ENCODE data around the gene COLEC11.
A peak's percentile ranks its signal among the peaks of the same experiment; 100 is the strongest.
"Not testable (repeated sequence)": the region's sequence is repeated elsewhere in the genome, so short reads cannot be mapped to it uniquely, and the experiment has no call there.

Gene COLEC11

DNA sequence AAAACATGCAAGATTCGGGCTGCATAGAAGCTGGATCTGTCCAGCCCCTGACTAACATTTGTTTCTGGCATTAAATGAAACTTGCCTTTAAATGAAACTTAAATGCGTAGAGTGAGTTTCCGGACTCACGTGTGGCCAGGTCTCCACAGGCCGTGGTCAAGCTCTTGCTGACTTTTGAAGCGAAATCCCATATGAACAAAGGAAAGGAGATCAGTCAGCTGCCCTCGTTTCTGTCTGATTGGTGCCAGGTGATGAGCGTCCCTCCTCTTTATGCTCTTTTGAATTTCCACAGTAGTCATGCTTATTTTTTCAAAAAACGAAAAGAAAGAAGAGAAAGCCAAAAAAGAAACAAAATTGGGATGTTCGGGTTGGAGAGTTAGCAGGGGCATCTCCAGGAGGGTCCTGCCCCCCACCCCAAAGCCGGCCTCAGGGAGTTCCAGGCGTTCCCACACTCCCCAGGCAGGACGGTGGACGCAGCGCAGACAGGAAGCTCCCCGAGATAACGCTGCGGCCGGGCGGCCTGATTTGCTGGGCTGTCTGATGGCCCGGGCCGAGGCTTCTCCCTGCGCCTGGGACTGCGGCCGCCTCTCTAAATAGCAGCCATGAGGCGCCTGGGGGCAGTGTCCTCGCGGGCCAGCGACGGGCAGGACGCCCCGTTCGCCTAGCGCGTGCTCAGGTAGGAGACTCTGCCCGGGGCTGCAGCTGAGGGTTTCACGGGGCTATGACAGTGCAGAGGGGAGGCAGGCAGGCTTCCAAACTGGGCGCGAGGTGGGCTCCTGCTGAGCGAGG lies at the start of gene COLEC11:
COLEC11 (plus strand) TSS at position 620 of the 789 bp plus-strand sequence. CDS start 9,229 bp downstream, outside the sequence.
- DNase-seq (ENCODE audit: low read depth) = no peak

DNA sequence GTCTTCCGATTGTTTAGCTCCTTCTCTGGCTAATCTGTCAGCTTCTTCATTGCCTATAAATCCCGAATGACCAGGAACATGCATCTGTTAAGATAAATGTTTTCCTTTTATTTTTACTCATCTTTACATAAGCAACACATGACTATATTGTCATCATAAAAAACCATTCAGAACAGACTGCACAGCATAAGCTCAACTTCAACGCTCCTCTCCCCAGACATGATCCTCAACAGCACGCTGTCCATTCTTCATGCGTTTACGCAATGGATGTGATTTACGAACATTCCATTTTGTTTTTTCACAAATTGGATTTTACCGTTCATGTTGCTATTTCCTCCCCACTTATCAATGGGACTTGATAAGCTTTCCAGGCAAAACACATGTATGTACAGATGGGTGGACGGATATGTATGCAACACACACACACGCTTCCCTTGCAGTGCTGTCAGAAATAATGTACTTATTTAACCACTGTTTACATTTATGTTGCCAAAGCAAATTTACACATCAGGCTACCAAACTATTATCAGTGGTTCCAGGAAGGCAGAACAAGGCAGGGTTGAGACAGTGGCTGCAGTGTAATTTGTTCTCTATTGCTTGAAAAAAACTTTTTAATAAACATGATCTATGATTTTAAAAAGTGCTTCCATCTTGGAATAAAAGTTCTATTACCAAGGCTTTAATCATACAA lies 49.0 kb upstream of the COLEC11 start:
- DNase-seq (ENCODE audit: low read depth) = no peak

DNA sequence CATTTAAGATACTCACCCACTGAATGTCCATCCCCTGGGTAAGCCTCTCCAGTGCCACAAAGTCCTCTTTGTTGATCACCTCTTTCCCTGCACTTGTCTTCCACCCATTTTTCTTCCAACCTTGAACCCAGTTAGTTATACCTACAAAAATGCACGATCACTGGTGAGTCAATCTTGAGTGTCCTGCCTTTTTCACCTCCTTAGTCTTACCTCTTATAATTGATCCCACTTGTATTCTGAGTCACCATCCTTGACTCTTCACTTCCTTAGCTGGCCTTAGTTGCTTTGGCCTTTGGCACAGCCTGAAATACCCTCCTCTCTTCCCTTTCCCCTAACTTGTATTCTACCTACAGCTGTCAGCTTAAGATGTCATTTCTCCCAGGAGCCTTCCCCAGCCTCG lies 47.0 kb upstream of the COLEC11 start:
- DNase-seq (ENCODE audit: low read depth) = no peak

DNA sequence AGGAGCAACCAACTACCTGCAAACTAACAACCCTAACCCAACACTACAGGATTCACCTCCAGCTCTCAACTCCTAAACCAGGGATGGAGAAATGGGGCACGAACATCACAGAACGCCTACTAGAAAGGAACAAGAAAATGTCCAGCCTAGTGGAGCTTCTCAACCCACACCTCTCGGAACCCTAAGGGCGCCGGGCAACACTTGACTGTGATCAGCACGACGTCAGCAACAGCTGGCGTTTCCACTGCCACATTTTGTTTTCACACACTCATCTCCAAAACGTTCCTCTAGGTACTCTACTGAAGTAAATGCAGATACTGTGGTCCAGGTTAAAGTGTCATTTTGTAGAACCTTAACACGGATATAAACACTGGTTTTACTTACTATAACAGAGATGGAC lies 41.0 kb upstream of the COLEC11 start:
- no peak for DNase-seq (ENCODE audit: low read depth)

DNA sequence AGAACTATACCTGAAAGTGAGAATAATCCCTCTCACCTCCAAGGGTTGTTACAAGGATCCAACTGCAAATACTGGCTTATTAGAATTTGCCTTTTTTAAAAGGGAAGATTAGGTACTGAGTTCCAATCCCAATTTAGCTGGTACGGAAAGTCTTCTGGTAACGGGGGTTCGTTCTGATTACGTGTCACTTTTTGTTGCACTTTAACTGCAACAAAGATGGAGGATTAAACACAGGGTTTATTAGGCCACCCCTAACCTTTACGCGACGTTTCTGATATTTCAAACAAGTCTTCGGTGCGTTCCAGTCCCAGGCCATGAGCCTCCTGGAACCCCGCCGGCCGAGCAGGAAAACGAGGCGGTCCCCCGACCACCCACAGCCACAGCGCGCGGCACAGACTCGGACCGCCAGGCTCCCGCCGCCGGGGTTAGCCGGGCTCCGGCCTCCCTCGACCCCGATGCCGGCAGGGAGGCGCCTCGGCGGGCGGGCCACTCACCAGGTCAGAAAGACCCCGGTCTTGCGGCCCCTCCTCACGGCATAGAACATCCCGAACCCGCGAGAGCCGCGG lies 37.2 kb upstream of the COLEC11 start:
- DNase-seq (ENCODE audit: low read depth) = no peak

DNA sequence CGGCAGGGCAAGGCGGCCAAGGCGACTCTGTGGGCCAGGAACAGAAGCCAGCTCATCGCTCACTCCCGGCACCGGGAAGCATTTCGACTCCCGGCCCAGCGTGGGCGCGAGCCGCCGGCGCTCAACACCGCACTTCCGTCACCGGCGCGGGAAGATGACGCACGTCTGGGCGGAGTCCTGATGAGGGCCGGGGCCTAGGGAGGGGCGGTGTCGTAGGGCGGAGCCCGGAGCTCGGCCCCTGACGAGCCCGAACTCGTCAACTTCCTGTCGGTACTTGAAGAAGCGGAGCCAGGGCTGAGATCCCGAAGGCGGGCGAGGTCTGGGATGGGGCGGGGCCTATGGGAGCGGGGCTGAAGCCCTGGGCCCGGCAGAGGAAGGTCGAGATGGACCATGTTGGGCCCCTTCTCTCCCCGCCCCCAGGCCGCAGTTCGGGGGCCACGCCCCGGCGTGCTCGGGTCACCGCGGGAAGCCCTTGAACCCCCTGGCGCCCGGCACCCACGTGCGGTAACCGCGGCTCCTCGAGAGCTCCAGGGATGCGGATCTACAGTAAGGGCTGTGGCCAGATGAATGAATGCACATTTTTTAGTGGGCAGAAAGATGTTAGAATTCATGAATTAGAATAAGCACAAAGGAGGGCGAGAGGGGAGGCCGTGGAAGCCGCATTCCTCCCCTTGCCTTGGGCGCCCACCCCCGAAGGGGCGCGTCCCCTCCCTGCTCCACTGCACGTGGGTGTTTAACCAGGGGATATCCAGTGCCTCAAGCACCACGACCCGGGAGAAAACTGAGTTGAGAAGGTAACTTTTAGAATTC lies 36.5 kb upstream of the COLEC11 start, which contains the start of gene RNASEH1:
RNASEH1 (minus strand) TSS at position 129 of the 810 bp plus-strand sequence; CDS start at position 56, 73 bp downstream.
- DNase-seq (ENCODE audit: low read depth) = peak; percentile 99

DNA sequence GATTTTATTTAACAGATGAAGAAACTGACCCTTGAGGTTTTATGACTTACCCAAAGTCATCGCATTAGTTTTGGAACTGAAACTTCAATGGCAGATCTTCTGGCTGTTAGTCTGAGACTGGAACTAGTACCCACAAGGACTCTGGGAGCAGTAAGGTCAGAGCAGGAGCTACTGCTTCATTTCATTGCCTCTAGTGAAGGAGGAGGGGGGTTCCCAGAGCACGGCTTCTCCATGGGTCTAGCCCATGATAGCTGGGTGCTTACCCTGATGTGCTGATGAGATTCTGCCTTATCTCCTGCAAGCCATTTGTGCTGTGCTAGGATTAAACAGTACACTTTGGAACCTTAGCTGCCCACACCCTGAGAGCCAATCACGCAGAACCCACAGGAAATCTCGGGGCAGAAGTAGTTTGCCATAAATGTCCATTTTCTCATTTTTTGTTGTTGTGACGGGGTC lies 31.4 kb upstream of the COLEC11 start:
- no peak for DNase-seq (ENCODE audit: low read depth)

DNA sequence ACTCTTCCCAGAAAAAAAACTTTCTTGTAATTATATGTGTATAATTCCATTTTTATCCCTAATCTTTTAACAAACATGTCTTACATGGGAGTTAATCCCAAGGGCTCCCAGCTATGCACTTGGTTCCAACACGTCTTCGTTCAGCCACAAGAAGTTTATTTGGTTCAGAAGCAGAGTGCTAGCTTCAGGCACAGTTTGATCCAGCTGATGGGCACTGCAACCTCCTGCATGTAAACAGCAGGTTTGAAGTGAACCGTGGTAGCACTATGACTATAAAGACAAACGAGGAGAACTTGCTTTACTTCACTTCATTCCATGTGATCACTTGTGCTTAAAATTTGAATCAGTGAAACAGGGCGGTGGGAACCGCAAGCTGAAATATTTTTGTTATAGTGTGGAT lies 29.8 kb upstream of the COLEC11 start:
- DNase-seq (ENCODE audit: low read depth) = no peak

DNA sequence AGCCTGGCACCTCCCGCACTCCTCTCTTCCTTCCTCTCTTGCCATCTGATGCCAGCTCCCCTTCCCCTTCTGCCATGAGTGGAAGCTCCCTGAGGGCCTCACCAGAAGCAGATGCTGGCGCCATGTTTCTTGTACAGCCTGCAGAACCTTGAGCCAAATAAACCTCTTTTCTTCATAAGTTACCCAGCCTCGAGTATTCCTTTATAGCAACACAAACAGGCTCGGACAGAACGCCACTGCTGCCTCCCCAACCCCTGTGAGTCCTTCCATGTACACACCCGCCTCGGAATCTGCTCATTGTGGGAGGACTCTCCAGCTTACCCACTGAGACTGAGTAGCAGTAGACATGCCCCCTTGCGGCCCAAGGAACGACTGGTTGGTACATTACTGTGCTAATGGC lies 28.1 kb upstream of the COLEC11 start:
- no peak for DNase-seq (ENCODE audit: low read depth)

DNA sequence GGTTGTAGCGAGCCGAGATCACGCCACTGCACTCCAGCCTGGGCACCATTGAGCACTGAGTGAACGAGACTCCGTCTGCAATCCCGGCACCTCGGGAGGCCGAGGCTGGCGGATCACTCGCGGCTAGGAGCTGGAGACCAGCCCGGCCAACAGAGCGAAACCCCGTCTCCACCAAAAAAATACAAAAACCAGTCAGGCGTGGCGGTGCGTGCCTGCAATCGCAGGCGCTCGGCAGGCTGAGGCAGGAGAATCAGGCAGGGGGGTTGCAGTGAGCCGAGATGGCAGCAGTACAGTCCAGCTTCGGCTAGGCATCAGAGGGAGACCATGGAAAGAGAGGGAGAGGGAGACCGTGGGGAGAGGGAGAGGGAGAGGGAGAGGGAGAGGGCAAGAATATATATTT lies 25.3 kb upstream of the COLEC11 start:
- DNase-seq (ENCODE audit: low read depth) = not testable (repeated sequence)

DNA sequence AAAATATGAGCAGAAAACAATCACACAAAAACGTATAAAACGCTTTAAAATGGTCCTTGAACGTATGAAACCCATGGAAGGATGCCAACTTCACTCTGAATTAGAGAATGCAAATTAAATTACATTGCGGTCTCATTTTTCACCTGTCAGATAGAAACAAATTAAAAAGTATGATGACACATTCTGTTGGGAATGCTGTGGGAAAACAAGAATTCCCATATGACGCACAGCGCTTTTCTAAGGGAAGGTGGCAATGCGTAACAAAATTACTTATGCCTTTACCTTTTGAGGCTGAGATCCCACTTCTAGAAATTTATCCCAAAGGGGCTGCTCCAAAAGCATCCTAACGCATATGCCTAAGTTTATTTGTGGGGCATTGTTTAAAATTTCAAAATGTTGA lies 23.6 kb upstream of the COLEC11 start:
- DNase-seq (ENCODE audit: low read depth) = no peak

DNA sequence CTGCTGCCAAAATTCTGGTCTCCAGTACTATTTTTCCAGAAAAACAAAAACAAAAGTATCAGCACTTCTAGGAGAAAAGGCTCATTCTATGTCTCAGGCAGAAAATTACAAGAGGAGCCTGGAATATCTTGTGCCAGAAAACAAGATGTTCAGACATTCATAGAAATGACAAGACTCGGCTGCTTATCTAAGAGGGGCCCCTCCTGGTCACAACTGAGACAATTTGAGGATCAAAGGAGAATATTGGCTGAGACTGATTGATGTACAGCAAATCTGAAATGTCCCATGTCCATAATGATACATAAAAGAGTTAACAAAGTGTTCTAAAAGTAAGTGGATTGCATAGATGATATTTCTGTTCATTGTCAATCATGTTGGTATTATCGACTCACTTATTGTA lies 22.3 kb upstream of the COLEC11 start:
- no peak for DNase-seq (ENCODE audit: low read depth)

DNA sequence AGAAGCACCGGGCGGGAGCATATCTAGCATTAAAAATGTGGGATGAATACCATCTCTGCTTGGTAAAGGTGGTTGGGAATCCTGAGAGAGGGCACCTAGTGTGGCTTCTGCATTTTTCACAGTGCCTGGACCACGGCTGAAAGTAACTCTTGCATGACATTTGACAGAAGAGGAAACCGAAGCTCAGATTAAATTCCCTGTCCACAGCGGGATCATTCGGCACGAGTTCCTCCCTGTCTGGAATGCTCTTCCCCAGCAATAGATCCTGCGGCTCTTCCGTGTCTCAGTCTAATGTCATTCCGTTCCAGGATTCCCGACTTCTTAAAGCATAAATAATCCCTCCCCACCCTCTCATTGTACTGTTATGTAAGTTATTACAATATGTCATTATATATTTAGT lies 20.8 kb upstream of the COLEC11 start:
- no peak for DNase-seq (ENCODE audit: low read depth)

DNA sequence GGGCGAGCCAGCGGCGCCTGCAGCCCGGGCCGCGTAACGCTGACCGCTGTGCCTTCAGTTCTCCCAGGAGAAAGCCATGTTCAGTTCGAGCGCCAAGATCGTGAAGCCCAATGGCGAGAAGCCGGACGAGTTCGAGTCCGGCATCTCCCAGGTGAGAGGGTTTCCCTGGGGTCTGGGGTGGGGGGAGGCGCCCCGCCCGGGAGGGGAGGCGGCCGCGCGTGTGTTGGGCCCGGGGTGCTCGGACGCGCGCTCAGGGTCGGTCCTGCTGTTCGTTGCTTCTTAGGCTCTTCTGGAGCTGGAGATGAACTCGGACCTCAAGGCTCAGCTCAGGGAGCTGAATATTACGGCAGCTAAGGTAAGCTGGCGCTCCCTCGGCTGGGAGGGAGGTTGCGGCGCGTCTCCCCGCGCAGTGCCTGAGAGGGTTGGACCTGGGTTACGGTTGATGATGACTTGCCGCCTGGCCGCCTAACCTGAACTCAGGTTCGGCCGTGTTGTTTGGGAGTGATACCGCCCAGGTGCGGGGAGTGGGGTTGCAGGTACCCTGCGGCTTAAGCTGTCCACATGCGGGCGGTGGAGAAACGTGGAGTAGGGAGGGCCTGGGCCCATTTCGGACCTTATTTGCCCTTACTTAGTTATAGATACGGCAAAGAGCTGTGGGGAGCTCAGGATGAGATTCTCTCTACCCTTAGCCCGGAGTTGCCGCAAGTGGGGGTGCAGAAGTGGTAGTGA lies 19.2 kb upstream of the COLEC11 start:
- DNase-seq (ENCODE audit: low read depth) = no peak

DNA sequence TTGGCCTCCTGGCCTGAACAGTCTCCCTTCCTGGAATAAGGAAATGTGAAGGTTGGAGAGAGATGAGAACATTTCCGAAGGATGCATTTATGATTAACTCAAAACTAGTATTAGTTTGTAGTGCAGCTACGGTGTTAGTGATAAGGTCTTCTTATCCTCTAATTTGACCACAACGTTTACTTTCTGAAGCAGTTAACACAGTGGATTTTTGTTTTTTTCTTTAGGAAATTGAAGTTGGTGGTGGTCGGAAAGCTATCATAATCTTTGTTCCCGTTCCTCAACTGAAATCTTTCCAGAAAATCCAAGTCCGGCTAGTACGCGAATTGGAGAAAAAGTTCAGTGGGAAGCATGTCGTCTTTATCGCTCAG lies 18.7 kb upstream of the COLEC11 start:
- not testable (repeated sequence) for DNase-seq (ENCODE audit: low read depth)

DNA sequence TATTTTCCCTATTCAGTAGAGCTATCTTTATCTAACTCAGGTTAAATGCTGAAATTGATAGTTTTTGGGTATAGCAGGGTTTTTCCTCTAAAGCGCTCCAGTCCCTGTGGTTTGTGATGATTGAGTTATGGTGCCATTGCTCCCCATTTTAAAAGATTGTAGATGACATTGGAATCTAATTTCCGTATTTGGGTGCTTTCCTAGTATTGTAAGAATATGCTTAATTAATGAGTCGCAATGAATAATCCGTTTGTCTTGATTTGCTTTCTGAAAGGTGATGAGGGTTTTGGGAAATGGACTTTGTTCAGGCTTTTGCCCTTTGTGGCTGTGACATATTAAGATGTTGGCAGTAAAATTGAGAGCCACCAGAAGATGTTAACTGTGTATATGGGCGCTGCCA lies 15.9 kb upstream of the COLEC11 start:
- DNase-seq (ENCODE audit: low read depth) = no peak

DNA sequence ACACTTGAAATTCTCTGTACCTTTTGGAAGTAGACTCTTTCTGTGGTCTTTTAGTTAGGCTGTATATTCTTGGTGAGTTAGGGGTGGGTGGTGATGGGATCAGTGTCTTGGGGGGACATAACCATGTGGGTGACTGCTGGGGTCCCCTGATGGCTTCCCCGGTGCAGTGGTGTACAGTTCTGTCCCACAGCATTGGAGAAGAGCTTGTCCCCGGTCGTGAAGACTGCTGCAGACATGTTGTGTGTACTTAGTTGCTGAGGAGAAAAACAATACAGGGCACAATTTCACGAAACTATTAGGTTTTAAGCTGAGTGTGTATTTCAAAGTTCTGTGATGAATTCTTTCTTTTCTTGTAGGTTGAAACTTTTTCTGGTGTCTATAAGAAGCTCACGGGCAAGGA lies 14.5 kb upstream of the COLEC11 start:
- DNase-seq (ENCODE audit: low read depth) = no peak

DNA sequence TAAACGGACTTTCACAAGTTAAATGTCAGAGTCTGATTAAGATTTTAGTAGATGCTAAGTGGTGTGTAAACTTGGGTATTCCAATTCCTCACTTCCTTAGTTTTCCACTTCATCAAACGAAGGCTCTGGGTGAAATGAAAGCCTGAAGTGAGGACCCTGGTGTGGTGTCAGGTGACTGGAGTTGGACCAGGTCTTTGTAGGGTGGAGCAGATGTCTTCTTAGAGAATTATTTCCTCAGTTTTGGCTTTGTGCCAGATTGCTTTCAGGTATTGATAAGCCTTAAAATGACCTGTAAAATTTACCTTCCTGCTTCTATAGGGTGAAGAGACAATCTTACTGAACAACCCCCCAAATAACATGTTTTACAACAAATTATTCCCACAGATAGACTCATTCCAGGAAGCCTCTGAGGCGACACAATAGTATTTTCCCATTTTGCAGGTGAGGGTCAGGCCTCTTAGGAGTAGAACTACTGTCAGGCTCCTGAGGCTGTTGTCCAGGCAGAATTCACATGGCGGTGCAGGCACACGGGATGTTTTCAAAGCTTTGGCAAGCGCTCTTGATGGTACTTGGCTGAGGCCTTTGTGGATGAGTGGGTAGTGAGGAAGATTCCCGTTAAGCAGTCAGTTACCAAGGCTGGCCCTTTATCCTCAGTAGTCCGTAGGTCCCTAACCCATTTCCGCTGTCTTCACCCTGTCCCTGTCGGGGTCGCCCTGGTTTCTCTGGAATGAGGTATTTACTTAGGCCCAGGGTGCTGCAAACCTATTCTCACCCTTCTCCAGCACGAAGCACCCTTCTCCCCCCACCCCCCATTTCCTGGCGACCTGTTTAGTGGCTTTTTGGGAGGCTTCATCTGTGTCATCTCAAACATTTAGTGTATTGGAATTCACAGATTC lies 13.3 kb upstream of the COLEC11 start:
- no peak for DNase-seq (ENCODE audit: low read depth)

DNA sequence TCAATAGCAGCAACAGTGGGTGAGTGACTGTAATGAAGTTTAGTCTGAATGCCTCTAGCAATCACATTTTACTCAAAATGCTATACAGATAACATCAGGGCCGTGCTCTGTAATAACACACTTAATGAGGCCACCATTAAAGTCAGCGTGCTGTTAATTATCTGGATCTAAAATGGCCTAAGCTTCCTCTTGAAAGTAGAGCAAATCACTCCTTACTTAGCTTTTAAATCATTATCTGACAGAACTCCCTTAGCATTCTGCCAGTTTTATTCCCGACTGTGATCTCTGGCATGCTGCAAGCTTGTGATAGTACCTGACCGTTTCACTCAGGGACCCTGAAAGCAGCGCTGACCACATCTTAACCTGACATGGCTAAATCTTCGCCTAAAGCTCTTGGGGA lies 10.8 kb upstream of the COLEC11 start:
- DNase-seq (ENCODE audit: low read depth) = no peak

DNA sequence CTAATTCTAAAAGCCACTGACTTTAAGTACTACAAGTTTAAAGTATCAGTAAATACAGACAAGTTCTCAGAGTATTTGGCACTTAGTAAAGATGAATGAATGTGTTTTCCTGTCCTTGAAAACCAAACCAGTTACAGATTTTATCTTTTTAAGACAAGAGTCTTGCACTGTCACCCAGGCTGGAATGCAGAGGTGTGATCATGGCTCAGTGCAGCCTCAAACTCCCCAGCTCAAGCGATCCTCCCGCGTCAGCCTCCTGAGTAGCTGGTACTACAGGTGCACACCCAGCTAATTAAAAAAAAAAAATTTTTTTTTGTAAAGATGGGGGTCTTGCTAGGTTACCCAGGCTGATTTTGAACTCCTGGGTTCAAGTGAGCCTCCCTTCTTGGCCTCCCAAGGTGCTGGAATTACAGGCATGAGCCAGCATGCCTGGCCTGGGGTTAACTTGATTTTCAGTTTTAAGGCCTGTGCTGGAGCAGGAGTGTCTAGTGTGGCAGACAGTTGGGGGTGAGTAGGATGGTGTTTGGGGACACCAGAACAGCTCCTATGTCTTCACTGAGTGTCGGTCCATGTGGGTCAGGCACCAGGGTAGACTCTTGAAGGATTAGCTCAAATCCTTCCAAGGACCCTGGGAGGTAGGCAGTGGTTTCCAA lies 10.2 kb upstream of the COLEC11 start:
- DNase-seq (ENCODE audit: low read depth) = no peak

Data from stimulated activated CD8-positive, alpha-beta memory T cell treated with anti-CD3 and anti-CD28 coated beads, Interleukin-12 subunit alpha, Interleukin-12 subunit beta, amount 100 ng/mL, for 4 hours (primary cell).